ENCODE results near the gene RBL1. TPM values are rescaled to one million over a fixed set of nuclear protein-coding genes. Genes with fewer than 3 reads are reported as not detected.
A peak's percentile ranks its signal among the peaks of the same experiment; 100 is the strongest.

The RBL1 gene
- total RNA-seq, 1 experiment from 2014 or later = 35.9 TPM

DNA sequence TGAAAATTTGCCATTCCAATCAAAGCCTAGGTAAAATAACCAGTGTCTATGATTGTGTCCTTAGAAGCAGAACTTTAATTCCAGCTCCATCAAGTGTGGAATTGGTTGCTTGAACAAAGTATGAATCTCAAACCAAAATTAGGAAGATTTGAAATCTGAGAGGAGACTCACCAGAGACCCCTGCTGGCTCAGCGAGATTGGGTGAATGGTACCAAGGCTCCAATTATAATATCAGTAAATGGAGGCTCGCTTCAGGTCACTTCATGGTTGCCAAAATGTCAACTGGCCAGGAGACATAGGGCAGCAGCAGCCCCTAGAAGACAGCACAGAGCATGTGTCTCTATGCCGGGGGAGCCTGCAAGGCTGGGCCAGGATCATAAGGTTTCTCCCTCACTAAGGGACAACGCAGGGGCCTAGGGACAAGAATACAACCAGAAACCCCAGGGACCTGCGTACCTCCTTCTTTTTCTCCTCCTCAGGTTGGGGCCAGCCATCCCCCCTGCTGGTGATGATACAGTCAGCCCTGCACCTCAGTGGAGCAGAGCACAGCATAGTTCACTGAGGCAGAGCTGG is 14.0 kb downstream of the RBL1 start:
- Mint-ChIP-seq H3K9me3 (ENCODE audit: unreplicated experiment) (no peaks in the 10 kb centered on the region), H3K4me3 (ENCODE audit: unreplicated experiment) (no peak overlapping the region), H3K36me3 (ENCODE audit: insufficient read depth, unreplicated experiment) (peaks cover 69% of the 10 kb centered on the region), H3K27me3 (ENCODE audit: insufficient read depth, unreplicated experiment) (no peaks in the 10 kb centered on the region), H3K4me1 (ENCODE audit: low read depth, unreplicated experiment) (no peaks in the 10 kb centered on the region), H3K27ac (ENCODE audit: unreplicated experiment) (no peak overlapping the region)
- intact Hi-C loops (cut with micrococcal nuclease; ENCODE audit: unreplicated experiment) = loop anchor here (1.0 kb wide), 1 partner anchor 74 kb away; no protein-coding TSS in a partner anchor
- Histone ChIP-seq H3K4me3 (ENCODE audit: low read depth, low read length) (no peak overlapping the region), H3K9me3 (no peaks in the 10 kb centered on the region), H3K27me3 (replicated peaks; ENCODE audit: control insufficient read depth, insufficient read depth, low read length) (no peaks in the 10 kb centered on the region), H3K4me1 (no peaks in the 10 kb centered on the region), H3K36me3 (ENCODE audit: control insufficient read depth, insufficient read depth, low read length) (no peaks in the 10 kb centered on the region)
- peak; percentile 34 to 41 for DNase-seq
- ChIA-PET POLR2A (no interaction called here), CTCF (interaction anchor here (2.3 kb wide), 1 partner anchor 74 kb away, joined by 9 read pairs; no protein-coding TSS in a partner anchor)
- BruUV-seq (replicated peaks) = no TSS peak
- TF ChIP-seq, protein P1, sequence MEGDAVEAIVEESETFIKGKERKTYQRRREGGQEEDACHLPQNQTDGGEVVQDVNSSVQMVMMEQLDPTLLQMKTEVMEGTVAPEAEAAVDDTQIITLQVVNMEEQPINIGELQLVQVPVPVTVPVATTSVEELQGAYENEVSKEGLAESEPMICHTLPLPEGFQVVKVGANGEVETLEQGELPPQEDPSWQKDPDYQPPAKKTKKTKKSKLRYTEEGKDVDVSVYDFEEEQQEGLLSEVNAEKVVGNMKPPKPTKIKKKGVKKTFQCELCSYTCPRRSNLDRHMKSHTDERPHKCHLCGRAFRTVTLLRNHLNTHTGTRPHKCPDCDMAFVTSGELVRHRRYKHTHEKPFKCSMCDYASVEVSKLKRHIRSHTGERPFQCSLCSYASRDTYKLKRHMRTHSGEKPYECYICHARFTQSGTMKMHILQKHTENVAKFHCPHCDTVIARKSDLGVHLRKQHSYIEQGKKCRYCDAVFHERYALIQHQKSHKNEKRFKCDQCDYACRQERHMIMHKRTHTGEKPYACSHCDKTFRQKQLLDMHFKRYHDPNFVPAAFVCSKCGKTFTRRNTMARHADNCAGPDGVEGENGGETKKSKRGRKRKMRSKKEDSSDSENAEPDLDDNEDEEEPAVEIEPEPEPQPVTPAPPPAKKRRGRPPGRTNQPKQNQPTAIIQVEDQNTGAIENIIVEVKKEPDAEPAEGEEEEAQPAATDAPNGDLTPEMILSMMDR (IDR thresholded peaks at IDR 0.05; ENCODE audit: insufficient read depth in 1 of 2, low read depth in 1 of 2, low read length in 1 of 2, severe bottlenecking in 1 of 2, unreplicated experiment in 1 of 2) = peak; percentile 62 to 65

DNA sequence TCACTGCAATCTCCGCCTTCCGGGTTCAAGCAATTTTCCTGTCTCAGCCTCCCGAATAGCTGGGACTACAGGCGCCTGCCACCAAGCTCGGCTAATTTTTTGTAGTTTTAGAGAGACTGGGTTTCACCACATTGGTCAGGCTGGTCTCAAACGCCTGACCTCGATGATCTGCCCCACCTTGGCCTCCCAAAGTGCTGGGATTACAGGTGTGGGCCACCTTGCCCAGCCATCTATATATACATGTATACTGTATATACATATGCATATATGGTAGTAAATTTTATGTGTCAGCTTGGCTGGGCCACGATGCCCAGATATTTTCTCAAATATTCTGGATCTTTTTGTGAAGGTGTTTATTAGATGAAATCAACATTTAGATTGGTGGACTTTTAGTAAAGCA is 18.8 kb downstream of the RBL1 start:
- BruUV-seq (replicated peaks) = no TSS peak
- CTCF ChIA-PET = interaction anchor here (0.7 to 1.0 kb wide), 3 partner anchors 11 to 193 kb away, joined by 3 to 5 read pairs (median 5); no protein-coding TSS in a partner anchor

DNA sequence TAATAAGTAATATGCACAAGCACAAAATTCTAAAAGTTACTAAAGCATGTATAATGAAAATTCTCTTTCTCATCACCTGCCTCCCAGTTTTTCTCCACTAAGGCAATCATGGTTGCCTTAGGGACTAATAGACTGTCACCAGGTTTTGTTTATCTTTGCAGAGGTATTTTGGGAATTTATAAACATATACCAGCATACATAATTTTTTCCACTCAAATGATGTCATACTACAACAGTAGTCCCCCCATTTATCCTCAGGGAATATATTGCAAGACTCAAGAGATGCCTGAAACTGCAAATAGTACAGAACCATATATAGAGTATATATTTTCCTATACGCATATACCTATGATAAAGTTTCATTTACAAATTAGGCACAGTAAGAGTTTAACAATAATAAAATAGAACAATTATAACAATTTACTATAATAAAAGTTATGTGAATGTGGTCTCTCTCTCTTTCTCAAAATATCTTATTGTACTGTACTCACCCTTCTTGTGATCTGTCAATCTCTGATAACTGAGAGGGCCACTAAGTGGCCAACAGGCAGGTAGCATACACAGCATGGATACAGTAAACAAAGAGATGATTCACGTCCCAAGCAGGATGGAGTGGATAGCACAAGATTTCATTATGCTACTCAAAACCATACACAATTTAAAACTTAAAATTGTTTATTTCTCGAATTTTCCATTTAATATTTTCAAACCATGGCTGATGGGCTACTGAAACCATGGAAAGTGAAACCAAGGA is 19.7 kb downstream of the RBL1 start:
- TF ChIP-seq, protein P1 (IDR thresholded peaks at IDR 0.05; ENCODE audit: insufficient read depth in 1 of 2, low read depth in 1 of 2, low read length in 1 of 2, severe bottlenecking in 1 of 2, unreplicated experiment in 1 of 2) = no peak
- POLR2A ChIA-PET = no interaction called here
- DNase-seq = no peak
- Mint-ChIP-seq H3K36me3 (ENCODE audit: insufficient read depth, unreplicated experiment) (peaks cover 53% of the 10 kb centered on the region), H3K4me3 (ENCODE audit: unreplicated experiment) (no peak overlapping the region), H3K9me3 (ENCODE audit: unreplicated experiment) (peaks cover 5% of the 10 kb centered on the region), H3K27me3 (ENCODE audit: insufficient read depth, unreplicated experiment) (no peaks in the 10 kb centered on the region), H3K27ac (ENCODE audit: unreplicated experiment) (no peak overlapping the region), H3K4me1 (ENCODE audit: low read depth, unreplicated experiment) (no peaks in the 10 kb centered on the region)
- no peaks in the 10 kb centered on the region for H3K4me1 ChIP-seq
- no peak overlapping the region for H3K4me3 ChIP-seq (ENCODE audit: low read depth, low read length)
- CTCF ChIA-PET = interaction anchor here (1.0 kb wide), 1 partner anchor 12 kb away, joined by 5 read pairs; no protein-coding TSS in a partner anchor
- intact Hi-C loops (cut with micrococcal nuclease; ENCODE audit: unreplicated experiment) = no loop called here
- peaks cover 2% of the 10 kb centered on the region; the same call in 1 of the 2 replicates for H3K36me3 ChIP-seq (ENCODE audit: control insufficient read depth, insufficient read depth, low read length)
- no peaks in the 10 kb centered on the region for H3K9me3 ChIP-seq
- no TSS peak for BruUV-seq (replicated peaks)
- H3K27me3 ChIP-seq (replicated peaks; ENCODE audit: control insufficient read depth, insufficient read depth, low read length) = no peaks in the 10 kb centered on the region

More for the DNA sequence above, 18.8 kb downstream of the RBL1 start:
- Histone ChIP-seq H3K9me3 (no peaks in the 10 kb centered on the region), H3K4me3 (ENCODE audit: low read depth, low read length) (no peak overlapping the region), H3K27me3 (replicated peaks; ENCODE audit: control insufficient read depth, insufficient read depth, low read length) (no peaks in the 10 kb centered on the region), H3K36me3 (ENCODE audit: control insufficient read depth, insufficient read depth, low read length) (no peaks in the 10 kb centered on the region), H3K4me1 (no peaks in the 10 kb centered on the region)
- peak in 1 of 2 experiments; percentile 19 for DNase-seq
- POLR2A ChIA-PET = no interaction called here
- Mint-ChIP-seq H3K27ac (ENCODE audit: unreplicated experiment) (no peak overlapping the region), H3K4me3 (ENCODE audit: unreplicated experiment) (no peak overlapping the region), H3K27me3 (ENCODE audit: insufficient read depth, unreplicated experiment) (no peaks in the 10 kb centered on the region), H3K36me3 (ENCODE audit: insufficient read depth, unreplicated experiment) (peaks cover 44% of the 10 kb centered on the region), H3K9me3 (ENCODE audit: unreplicated experiment) (peaks cover 5% of the 10 kb centered on the region), H3K4me1 (ENCODE audit: low read depth, unreplicated experiment) (no peaks in the 10 kb centered on the region)
- TF ChIP-seq, protein P1 (IDR thresholded peaks at IDR 0.05; ENCODE audit: insufficient read depth in 1 of 2, low read depth in 1 of 2, low read length in 1 of 2, severe bottlenecking in 1 of 2, unreplicated experiment in 1 of 2) = no peak
- intact Hi-C loops (cut with micrococcal nuclease; ENCODE audit: unreplicated experiment) = no loop called here
